HG03025 (cell line): ENCODE results near the gene RALY.

Experiments
- ATAC-seq: cut with Tn5 transposase; IDR thresholded peaks from one replicate; pipeline ENCODE4 v1.9.1; 2021; ENCODE audit warnings: mild to moderate bottlenecking, moderate library complexity; ENCODE audit not compliant: unreplicated experiment, low FRiP score

Gene RALY

DNA sequence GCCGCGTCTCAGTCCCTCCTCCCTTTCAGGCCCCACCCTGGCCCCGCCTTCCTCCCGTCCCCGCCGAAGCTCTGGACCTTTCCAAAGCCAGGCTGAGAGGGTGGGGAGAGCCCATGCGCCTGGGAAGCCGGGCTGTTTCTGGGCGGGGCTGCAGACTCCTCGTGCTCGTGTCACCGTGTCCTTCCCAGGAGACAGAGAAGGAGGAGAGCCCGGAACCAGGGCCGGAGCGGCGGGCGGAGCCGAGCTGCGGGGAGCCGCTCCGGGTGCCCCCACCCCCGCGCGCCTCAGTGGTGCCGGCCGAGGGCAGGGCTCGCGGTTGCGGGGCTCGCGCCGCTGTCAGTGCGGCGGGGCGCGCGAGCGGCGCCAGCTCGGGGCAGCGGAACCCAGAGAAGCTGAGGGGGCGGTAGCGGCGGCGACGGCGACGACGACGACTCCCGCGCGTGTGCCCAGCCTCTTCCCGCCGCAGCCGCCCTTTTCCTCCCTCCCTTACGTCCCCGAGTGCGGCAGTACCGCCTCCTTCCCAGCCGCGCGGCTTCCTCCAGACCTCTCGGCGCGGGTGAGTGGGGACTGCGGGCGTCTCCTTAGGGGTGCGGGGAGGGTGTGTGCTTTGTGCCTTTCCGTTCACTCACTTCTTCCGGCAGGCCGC lies at the start of gene RALY:
TSS of gene RALY (plus strand) at position 336 of the 646 bp plus-strand sequence. CDS start 78,164 bp downstream, outside the sequence.
- ATAC-seq: peak; percentile 56

DNA sequence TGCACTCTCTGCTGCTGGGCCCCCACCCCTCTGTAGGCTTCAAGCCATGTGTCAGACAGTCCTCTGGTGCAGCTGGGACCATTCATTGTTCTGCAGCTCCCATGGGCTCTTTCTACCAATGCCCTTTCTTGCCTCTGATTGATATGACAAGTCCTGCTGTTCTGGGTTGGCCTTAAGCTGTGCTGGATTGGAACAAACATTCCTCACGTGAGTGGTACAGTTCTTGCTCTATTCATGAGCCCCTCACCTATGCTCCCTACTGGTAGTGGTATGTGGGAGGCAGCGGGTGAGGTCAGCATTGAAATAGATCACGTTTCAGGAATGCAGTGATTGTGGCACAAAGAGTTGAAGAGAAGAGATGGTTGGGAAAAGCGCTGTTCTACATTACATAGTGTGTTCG lies 48.8 kb upstream of the RALY start:
- no peak for ATAC-seq

DNA sequence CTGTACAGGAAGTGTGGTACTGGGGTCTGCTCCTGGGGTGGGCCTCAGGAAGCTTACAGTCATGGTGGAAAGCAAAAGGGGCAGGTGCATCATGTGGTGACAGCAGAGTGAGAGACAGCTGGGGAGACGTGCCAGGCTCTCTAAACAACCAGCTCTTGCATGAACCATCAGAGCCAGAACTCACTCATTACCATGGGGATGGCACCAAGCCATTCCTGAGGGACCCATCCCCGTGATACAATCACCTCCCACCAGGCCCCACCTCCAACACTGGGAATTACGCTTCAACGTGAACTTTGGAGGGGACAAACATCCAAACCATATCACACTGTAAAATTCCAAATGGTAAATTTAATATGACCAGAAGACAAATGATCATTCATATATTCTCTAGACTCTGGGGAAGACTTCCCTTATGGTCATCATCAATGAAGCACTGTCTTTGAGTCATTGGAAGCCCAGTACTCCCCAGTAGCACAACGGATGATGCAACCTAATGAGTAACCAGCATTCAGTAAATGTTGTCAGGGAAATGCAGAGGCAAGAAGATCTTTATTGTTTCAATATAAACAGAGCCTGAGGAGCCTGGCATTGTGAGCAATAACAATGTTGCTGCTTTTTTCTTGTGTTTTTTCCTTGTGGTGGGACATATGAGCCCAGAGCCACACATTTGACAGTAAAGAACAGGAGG lies 48.2 kb upstream of the RALY start:
- no peak for ATAC-seq

DNA sequence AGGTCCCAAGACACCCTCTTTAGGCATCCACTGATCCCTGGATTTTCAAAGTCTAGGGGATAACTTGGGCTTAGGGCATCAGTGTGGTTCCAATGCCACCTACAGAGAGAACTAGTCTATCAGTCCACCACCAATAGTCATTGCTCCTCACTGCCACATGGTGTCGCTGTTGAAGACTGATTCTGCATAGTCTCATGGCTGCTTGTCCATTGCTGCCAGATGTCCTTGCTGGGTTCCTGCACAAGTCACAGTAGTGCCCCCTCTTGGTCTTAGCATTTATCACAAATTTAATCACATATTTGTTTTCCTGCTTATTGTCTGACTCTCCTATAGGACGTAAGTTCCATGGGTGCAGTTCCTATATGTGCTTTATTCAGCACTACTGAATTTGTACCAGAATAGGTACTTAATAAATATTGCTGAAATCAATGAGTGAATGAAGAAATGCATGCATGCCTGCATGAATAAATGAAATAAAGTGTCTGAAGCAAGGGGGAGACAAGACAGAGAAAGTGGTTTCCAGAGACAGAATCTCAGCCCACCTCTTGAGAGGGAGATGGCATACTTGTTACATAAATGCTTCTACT lies 45.9 kb upstream of the RALY start:
- no peak for ATAC-seq

DNA sequence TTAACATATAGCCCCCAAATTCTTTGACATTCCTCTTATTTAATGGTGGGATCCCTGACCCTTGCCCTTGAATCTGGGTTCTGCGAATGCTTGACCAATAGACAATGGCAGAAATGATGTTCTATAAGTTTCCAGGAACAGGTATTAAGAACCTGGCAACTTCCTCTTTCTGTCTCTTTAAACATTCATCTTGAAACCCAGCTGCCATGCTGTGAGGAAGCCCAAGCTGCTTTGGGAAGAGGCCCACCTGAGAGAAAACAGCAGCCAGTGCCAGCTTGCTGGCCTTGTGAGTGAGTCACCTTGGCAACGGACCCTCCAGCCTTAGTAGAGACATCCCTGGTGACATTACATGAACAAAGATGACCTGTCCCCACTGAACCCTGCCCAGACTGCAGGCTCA lies 45.2 kb upstream of the RALY start:
- ATAC-seq: no peak

DNA sequence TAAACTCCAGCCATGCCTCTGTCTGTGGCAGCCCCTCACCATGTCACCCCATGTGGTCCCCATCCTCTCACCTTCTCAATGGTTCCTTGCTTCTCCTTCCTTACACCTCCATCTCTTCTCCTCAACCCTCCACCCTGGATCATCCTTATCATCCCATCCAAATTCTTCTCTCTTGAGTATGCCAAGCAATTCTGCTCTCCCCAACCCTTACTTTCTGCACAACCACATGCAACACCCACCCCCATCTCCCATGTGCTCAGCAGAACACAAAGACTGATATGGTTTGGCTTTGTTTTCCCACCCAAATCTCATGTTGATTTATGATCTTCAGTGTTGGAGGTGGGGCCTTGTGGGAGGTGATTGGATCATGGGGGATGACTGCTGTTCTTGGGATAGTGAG lies 42.5 kb upstream of the RALY start:
- no peak for ATAC-seq

DNA sequence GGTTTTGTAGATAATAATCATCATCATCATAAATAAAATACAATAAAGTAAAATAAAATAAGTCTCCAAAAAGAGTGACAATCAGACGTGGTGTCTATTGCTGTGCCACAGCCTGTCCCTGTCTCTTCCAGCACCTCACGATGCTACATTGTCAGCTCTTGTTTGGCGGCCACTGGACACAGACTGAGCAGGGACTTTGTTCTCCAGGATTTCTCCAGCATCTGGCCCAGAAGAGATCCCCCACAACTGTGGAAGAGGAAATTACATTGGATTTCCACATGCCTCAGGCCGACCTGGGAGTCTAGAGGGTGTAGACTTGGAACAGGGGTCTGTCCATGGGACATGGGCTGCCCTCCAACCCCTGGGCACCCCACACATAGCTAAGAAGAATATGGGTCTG lies 39.2 kb upstream of the RALY start:
- no peak for ATAC-seq

DNA sequence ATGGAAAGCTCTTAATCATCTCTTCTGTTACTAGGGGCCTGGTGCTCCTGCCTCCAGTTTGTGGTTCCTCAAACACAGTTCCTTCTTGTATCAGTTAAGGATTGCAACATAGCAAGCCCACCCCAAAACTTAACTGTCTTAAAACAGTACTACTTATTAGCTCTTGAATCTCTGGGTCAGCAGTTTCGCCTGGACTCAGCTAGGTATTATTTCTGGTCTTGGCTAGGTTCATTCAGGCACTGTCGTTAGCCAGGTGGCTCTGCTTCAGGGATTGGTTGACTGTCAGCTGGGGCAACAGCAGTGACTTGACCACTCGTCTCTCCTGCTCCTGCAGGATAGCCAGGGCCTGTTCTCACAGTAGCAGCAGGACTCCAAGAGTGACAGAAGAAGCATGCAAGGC lies 30.0 kb upstream of the RALY start:
- no peak for ATAC-seq

DNA sequence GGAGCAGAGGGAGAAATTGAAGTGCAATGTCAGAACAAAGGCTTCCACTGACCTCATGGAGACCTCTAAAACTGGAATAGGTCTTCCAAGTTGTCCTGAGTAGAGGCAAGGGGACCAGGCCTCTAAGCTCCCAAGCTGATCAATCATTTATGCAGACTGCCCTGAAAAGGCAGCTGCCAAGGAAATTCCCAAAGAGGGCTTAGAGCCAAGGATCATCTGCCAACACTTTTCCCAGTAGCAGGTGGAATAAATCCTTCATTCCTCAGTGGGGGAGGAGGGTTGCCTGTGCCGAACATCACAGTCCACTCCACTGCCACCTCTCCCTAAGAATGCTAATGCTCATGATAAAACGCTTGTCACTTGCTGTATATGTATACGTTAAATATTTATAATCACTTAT lies 29.3 kb upstream of the RALY start:
- ATAC-seq: no peak

DNA sequence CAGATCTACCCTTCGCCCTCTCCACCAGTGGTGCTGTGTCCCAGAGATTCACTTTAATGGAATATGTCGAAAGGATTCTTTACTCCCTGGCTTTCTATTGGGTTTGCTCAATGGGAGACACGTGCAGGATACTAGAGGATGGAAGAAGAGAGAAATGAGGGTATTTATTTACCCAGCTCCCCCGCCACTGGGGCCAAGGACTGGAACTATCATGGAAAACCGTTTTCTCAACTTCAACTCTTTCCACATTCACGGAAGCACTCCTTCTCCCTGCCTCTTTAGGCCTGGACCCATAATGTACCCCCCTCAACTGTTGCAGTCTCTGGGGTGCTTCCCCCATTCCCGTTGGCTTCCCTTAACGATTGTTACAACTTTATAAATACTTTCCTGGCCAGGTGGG lies 26.6 kb upstream of the RALY start:
- ATAC-seq: no peak

DNA sequence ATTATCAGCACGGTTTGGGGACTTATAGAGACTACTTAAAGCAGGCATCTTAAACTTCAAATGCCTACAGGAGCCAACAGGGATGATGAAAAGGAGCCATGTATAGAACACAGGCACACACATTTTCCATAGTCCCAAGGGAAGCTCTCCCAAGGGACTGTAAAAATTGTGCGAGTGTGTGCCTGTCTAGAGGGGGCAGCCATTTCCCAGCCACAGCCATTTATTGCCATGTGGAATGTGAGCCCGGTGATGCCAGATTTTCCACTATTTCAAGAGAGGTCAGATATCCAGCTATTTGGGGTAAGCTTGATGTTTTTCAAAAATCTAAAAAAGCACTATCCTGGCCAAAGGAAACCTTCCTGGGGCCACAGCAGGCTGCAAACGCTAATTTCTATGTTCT lies 24.1 kb upstream of the RALY start:
- no peak for ATAC-seq

DNA sequence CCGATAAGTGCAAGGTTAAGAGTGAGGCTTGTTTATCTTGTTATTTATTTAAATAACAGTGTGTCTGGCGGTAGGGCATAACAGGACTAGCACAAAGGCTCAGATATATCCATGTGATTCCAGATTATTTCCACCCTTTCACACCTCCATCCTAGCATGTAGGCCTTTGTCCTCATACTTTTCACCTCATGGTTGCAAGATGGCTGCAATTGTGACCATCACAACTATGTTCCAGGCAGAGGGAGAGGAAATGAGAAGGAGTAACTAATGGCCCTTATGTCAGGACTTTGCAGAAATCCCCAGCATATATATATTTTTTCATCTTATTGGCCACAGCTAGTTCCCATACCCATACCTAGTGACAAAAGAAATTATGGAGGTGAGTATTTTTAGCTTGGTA lies 23.5 kb upstream of the RALY start:
- ATAC-seq: no peak

DNA sequence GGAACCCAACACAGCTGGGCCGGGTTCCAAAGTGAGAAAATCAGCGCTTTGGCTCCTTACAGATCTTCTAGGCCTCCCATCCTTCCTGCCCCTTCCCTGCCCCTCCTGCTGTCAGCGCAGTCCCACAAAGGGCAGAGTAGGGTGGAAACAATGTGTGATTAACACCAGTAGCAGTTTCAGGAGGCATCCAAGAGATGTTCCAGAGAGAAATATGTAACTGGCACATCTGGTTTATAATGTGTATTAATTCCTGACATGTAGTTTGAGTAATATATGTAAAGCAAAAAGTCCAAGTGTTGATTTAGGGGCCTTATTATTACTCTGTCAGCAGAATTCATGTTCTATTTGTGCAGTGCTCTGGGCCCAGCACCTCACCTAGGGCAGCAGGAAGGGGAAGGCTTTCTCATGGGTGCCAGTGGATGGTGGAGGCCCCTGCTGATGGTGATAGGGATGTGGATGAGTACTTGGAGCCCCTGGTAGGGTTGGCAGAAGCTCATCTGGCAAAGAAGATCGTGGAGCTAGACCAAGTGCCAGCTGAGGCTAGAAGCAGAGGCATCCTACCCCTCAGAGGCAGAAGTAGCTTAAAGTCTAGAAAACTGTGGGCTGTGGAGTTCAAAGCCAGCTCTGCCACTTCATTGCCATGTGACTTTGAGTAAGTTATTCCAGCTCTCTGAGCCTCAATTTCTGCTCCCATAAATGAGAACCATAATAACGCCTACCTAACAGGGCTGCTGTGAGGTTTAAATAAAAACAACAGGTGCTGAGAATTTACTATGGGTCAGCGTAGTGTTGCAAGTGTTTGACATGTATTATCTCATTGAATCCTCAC lies 22.4 kb upstream of the RALY start:
- ATAC-seq: no peak

DNA sequence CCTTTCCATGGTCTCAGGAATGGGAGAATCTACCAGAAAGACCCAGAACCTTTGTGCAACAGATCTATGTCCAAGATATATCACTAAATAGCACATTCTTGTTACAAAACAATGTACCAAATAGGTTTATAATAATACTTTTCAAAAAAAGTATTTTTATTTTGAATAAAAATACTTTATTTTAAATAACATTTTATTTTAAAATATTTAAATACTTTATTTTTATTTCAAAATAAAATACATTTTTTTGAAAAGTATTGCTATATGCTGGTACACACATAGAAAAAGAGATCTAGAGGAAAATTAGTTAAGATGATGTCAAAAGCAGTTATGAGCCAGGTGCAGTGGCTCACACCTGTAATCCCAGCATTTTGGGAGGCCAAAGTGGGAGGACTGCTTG lies 16.8 kb upstream of the RALY start:
- ATAC-seq: no peak

DNA sequence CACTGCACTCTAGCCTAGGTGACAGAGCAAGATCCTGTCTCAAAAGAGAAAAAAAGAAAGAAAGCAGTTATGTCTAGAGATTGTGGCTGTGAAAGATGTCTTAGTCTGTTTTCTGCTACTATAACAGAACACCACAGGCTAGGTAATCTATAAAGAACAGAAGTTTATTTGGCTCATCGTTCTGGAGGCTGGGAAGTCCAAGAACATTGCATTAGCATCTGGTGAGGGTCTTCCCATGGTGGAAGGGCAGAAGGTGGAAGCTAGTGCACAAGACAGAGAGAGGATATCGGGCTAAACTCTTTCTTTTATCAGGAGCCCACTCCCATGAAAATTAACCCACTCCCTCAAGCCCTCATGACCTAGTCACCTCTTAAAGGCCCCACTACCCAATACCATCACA lies 16.2 kb upstream of the RALY start:
- ATAC-seq: no peak

DNA sequence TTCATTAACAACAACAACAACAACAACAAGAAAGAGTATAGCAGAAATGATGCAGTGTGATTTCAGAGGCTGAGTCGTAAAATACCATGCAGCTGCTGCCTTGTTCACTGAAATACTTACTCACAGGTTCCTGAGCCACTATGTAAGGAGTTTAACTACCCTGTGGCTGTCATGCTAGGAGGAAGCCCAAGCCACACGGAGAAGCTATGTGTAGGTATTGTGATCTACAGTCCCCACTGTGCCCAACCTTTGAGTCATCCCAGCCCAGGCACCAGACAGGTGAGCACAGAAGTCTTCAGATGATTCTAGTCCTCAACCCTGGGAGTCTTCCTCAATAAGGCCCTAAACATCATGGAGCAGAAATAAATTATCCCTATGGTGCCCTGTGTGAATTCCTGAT lies 14.6 kb upstream of the RALY start:
- ATAC-seq: no peak

DNA sequence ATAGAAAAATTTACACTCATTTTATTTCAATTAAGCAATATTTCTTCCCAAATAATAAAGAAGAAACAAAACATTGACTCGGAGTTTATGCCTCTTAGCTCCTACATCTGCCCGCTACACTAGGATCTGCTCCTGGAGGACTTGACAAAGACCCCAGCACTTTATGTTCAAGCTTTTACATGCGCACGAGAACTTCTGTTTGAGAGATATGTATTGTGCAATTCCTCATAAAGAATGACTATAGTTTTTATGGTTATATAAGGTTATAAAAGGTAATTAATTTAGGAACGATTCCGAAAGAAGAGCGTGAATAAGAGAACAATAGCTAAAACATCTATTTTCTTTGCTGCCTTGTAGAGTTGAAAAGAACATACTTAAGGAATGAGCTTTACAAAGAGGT lies 12.4 kb upstream of the RALY start:
- ATAC-seq: no peak

DNA sequence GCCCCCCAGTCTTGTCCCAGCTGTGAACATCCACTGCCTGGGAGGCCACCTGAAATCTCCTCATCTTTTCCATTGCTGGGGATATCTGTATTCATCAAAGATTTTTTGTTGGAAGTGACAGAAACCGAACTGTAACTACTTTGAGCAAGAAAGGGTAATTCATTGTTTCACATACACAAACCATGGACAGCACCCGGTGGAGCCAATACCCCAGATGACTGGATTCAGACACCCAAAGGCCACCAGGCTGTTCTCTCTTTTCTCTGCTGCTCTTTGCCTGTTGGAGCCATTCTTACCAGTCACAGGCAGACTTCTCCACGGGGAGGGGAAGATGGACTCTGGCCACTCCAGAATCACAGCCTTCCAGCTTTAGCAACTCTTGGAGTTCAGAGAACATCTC lies 11.7 kb upstream of the RALY start:
- no peak for ATAC-seq

DNA sequence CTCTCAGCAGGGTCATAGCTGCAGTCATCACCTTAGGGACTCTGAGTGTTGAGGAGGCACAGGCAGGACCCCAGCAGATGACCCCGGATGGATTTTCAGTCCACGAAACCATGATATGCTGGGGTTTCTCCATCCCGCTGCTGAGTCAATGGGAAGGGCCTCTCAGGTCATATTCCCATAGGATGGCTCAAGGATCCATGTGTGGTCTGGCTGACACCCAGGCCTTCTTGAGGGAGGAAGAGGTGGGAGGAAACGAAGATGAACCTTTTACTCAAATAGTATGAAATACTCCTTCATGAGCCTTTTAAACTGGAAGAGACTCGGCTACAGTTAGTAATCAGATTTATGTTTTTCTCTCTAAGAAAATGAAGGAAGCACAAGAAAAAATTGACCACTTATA lies 10.3 kb upstream of the RALY start:
- ATAC-seq: no peak

DNA sequence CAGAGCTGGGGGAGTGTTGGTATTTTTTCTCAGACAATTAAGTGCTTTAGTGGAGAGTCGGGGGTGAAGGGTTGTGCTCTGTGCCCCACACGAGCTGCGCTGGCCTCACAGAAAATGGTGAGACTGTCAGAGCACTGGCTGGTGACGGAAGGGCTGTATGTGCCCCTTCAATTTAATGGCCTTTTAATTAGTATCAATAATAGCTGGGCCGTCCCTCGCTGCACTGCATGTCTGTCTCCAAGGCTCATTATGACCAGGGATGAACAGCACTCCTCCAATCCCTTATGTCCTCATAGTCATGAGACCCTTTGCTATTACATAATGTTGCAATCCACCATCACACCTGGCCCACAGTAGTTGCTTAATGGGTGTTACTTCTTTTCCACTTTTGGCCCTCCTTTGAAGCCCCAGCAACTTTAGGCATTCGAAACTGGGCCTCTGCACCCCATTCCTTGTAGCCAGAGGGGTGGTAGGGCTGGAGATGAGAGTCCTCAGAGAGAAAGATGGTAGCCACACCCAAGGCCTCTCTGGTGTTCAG lies 9.5 kb upstream of the RALY start:
- no peak for ATAC-seq

DNA sequence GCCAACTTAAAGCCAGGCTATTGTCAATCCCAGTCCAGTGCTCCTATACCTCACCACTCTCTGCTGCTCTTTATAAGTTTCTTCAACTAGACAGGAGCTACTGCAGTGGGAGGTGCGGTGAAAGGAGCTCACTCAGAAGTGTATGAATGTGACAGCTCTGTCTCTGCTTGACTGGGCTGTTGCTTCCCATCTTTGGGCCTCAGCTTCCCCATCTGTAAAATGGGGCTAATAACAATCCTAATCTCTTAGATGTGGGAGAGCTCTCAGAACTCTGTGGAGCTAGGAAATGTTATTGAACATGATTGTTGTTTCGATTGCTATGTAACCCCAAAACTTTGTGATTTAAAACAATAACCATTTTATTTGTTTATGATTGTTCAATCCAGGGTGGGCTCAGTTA lies 8.4 kb upstream of the RALY start:
- ATAC-seq: no peak
